ENCODE measurements around the gene SH2D3C.

Gene SH2D3C

GRCh38 chr9:127808347-127809001 is 30.0 kb upstream of the SH2D3C start:
- DNase-seq, result no peak

- DNase-seq, result no peak
Observed at GRCh38 chr9:127806871-127807270, 28.4 kb upstream of the SH2D3C start.

GRCh38 chr9:127805620-127806019 is 27.2 kb upstream of the SH2D3C start:
- peak in 1 of 4 experiments; percentile 16 for DNase-seq

- DNase-seq, result no peak
Observed at GRCh38 chr9:127803507-127804352, 25.3 kb upstream of the SH2D3C start.

- DNase-seq, result peak; percentile 65 to 84 (median 73)
Observed at GRCh38 chr9:127802576-127803443, 24.3 kb upstream of the SH2D3C start, which contains the start of gene FPGS. FPGS (plus strand) TSS chr9:127802882; CDS start chr9:127802925, 43 bp downstream.

GRCh38 chr9:127801955-127802575 is 23.6 kb upstream of the SH2D3C start:
- no peak for DNase-seq

DNA sequence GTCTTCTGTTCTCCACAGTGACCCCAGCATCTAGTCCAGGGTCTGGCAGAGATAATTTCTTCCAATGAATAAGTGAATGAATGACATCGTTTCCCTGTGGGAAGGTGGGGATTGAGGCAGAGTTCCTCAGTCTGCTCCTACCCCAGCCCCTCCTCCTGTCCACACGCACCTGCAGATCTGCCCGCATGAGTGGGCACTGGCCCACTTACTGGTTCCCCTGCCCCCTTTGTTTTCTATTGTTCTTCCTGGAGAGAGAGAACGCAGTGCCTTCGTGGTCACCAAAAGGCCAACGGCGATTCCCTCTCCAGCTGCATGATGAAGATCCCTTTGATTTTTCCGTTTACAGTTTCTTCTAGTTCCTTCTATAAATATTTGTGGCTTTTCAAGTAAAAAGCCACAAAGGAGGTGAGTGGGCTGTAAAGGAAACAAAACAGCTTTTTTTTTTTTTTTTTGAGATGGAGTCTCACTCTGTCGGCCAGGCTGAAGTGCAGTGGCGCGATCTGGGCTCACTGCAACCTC is 18.4 kb upstream of the SH2D3C start:
- DNase-seq, result no peak

GRCh38 chr9:127796225-127796813 is 17.9 kb upstream of the SH2D3C start:
- no peak for DNase-seq

GRCh38 chr9:127794001-127794791 is 15.7 kb upstream of the SH2D3C start:
- DNase-seq, result no peak

DNA sequence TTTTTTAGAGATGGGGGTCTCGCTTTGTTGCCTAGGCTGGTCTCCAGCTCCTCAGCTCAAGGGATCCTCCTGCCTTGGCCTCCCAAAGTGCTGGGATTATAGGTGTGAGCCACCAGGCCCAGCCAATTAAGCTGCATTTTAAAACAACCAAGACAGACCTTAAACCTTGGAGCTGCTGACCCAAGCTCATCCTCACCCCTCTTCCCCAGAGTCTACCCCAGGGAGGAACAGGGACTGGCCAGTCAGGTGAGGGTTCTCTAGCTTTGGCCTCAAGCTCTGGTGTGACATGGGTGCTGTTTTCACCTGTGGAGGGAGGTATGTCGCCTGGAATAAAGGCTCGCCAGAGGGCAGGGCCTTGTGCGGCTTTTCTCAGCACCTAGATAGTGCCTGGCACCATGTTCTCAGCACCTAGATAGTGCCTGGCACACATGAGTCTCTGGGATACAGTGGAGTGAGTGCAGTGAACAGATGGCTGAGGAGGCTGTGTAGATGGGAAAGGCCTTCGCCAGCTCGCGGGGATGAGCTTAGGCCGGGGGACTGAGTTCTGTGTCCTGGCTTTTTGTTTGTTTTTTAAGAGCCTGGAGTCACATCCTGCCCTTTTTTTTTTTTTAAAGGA is 14.7 kb upstream of the SH2D3C start:
- no peak for DNase-seq

GRCh38 chr9:127792417-127793031 is 14.1 kb upstream of the SH2D3C start:
- DNase-seq, result no peak

DNA sequence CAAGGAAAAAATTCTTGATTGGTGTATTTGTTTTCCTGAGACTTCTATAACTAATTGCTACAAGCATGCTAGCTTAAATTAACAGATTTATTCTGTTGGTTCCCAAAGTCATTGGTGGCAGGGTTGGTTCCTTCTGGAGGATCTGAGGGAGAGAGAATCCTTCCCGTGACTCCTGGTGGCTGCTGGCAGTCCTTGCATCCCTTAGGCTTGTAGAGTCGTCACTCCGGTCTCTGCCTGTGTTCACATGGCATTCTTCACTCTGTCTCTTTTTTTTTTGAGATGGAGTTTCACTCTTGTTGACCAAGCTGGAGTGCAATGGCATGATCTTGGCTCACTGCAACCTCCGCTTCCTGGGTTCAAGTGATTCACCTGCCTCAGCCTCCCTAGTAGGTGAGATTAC is 12.6 kb upstream of the SH2D3C start:
- no peak for DNase-seq

DNA sequence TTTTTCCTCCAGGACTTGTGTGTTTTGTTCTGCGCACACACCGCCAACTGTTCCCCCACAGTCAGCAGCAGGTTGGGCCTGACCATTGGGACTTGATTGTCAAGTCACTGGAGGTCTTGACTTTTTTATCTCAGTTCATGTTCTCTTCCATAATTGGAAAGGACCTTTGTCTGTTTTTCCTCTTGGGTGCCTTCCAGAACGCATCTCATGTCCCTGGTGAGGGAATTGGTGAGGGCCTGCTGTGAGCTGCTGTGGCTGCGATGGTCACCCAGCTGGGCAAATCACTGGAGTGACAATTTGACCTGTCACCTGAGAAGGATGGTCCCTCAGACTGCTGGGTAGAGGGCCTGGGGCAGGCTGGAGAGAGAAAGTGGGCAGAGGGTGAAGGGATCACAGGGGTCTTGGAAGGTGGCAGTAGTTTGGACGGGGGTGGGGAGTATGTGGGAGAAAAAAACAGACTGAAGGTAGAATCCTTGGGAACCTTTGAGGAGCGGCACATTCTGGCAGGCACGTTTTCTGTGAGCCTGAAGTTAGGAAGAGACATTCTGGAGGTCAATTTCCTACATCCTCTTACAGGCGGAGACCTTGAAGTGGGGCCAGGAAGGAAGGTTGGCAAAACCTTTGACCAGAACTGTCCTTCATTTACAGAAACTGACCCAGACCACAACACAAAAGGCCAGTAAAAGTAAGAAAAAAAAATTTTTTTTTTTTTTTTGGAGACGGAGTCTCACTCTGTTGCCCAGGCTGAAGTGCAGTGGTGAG is 11.8 kb upstream of the SH2D3C start:
- no peak for DNase-seq

GRCh38 chr9:127789179-127789578 is 10.7 kb upstream of the SH2D3C start:
- DNase-seq, result no peak

GRCh38 chr9:127788337-127789011 is 10.0 kb upstream of the SH2D3C start:
- DNase-seq, result no peak

DNA sequence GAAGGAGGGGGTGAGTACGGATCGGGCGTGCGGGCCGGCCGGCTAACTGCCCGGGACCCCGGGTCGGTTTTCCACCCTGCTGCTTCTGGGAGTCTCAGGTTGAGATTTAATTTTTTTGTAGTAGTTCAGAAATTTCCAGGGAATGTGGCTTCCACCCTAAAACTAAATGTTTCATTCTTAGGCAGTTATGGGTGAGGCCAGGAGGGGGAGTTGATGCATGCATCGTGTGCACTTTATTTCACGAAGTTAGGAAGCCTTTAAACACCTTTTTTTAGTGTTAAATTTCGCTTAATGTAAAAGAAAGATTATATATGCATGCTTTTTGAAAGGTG is 8.3 kb upstream of the SH2D3C start:
- no peak for DNase-seq

DNA sequence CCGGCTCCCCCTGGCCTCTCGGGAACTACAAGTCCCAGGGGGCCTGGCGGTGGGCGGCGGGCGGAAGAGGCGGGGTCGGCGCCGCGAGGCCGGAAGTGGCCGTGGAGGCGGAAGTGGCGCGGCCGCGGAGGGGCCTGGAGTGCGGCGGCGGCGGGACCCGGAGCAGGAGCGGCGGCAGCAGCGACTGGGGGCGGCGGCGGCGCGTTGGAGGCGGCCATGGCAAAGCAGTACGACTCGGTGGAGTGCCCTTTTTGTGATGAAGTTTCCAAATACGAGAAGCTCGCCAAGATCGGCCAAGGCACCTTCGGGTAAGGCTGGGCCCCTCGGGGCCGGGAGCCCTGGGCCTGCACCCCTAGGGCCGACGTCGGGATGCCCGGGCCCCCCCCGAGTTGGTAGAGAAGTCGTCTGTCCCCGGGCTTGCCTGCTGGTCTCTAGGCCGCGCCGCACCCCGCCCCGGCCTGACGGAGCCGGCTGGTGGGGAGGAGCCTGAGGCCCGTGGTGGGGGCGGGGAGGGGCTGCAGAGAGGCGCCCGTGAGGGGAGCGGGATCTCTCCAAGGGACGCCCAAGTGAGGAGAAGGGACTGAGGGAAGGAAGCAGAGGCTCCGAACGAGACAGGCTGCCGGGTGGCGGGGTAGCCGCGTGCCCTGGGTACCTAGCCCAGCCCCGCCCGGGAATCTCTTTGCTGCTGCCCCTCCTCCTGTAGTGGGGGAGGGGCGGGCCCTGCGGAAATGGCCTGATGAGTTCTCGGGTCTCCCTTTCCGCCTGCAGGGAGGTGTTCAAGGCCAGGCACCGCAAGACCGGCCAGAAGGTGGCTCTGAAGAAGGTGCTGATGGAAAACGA is 7.7 kb upstream of the SH2D3C start, which contains the start of gene CDK9:
Gene CDK9, plus strand, starts transcription at position 102 of the 840 bp plus-strand sequence. Its CDS starts 115 bp downstream, at position 217.
- peak; percentile 73 to 91 (median 84) for DNase-seq
